KMS-11 (cell line): ENCODE results near the gene CA14.

Experiments used
- H2AFZ ChIP-seq: fragments of 200-600 bp; sonication (generic); 2 replicates; pipeline ENCODE4 v1.6.1; 2016; ENCODE audit warnings: antibody characterized with exemption, mixed run types, low read depth
- H3K27ac ChIP-seq: fragments of 200-600 bp; sonication (generic); 2 replicates; pipeline ENCODE4 v1.6.1; 2016; ENCODE audit warnings: mild to moderate bottlenecking, mixed run types
- H3K27me3 ChIP-seq: fragments of 200-600 bp; sonication (generic); 2 replicates; pipeline ENCODE4 v1.6.1; 2017; ENCODE audit warnings: mild to moderate bottlenecking, low read depth, mixed run types, moderate library complexity; ENCODE audit not compliant: insufficient read depth
- H3K36me3 ChIP-seq: fragments of 200-600 bp; sonication (generic); 2 replicates; pipeline ENCODE4 v1.6.1; 2017; ENCODE audit warnings: mild to moderate bottlenecking, mixed run types; ENCODE audit not compliant: insufficient read depth
- H3K4me1 ChIP-seq: fragments of 200-600 bp; sonication (generic); 2 replicates; pipeline ENCODE4 v1.6.1; 2016; ENCODE audit warnings: mild to moderate bottlenecking, low read depth, mixed run types; ENCODE audit not compliant: poor library complexity, severe bottlenecking
- H3K4me2 ChIP-seq: fragments of 200-600 bp; sonication (generic); 2 replicates; pipeline ENCODE4 v1.7.0; 2016; ENCODE audit warnings: mild to moderate bottlenecking, mixed run types
- H3K4me3 ChIP-seq: fragments of 200-600 bp; sonication (generic); IDR thresholded peaks from 2 replicates; pipeline ENCODE4 v1.6.1; 2017; ENCODE audit warnings: low read depth, low read length, mixed read lengths; ENCODE audit not compliant: insufficient read depth
- H3K79me2 ChIP-seq: fragments of 200-600 bp; sonication (generic); 2 replicates; pipeline ENCODE4 v1.6.1; 2016; ENCODE audit warnings: low read depth, mixed run types; ENCODE audit not compliant: insufficient read depth
- H3K9ac ChIP-seq: fragments of 200-600 bp; sonication (generic); 2 replicates; pipeline ENCODE4 v1.6.1; 2016; ENCODE audit warnings: mild to moderate bottlenecking, mixed run types
- H4K20me1 ChIP-seq: fragments of 200-600 bp; sonication (generic); 2 replicates; pipeline ENCODE4 v1.6.1; 2016; ENCODE audit warnings: mild to moderate bottlenecking, mixed run types; ENCODE audit not compliant: insufficient read depth
- TF ChIP-seq, protein P1 (sequence below): fragments of 200-600 bp; sonication (generic); conservative IDR thresholded peaks from 2 replicates; pipeline ENCODE4 v1.6.1; 2017; ENCODE audit warnings: low read depth, mild to moderate bottlenecking, antibody characterized with exemption, low read length, moderate library complexity, mixed read lengths

The CA14 gene

GRCh38 chr1:150259758-150260669 is 2.4 kb downstream of the CA14 start:
- Histone ChIP-seq H3K4me1 (peaks cover 13% of the 10 kb centered on the region), H3K4me3 (no peak overlapping the region), H4K20me1 (no peaks in the 10 kb centered on the region), H3K36me3 (no peaks in the 10 kb centered on the region), H3K79me2 (no peaks in the 10 kb centered on the region), H3K9ac (no peak overlapping the region), H3K27ac (no peak overlapping the region), H3K27me3 (peaks cover 17% of the 10 kb centered on the region), H2AFZ (no peak overlapping the region), H3K4me2 (no peak overlapping the region)
- TF ChIP-seq, protein P1, sequence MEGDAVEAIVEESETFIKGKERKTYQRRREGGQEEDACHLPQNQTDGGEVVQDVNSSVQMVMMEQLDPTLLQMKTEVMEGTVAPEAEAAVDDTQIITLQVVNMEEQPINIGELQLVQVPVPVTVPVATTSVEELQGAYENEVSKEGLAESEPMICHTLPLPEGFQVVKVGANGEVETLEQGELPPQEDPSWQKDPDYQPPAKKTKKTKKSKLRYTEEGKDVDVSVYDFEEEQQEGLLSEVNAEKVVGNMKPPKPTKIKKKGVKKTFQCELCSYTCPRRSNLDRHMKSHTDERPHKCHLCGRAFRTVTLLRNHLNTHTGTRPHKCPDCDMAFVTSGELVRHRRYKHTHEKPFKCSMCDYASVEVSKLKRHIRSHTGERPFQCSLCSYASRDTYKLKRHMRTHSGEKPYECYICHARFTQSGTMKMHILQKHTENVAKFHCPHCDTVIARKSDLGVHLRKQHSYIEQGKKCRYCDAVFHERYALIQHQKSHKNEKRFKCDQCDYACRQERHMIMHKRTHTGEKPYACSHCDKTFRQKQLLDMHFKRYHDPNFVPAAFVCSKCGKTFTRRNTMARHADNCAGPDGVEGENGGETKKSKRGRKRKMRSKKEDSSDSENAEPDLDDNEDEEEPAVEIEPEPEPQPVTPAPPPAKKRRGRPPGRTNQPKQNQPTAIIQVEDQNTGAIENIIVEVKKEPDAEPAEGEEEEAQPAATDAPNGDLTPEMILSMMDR, result no peak

- Histone ChIP-seq H3K4me3 (no peak overlapping the region), H3K27me3 (peaks cover 17% of the 10 kb centered on the region), H3K27ac (no peak overlapping the region), H4K20me1 (no peaks in the 10 kb centered on the region), H3K4me2 (no peak overlapping the region), H3K36me3 (peaks cover 8% of the 10 kb centered on the region; the same call in 1 of the 2 replicates), H3K4me1 (peaks cover 1% of the 10 kb centered on the region), H3K9ac (no peak overlapping the region), H3K79me2 (no peaks in the 10 kb centered on the region), H2AFZ (no peak overlapping the region)
- TF ChIP-seq, protein P1, result no peak
Observed at GRCh38 chr1:150261367-150261766, 3.8 kb downstream of the CA14 start.

DNA sequence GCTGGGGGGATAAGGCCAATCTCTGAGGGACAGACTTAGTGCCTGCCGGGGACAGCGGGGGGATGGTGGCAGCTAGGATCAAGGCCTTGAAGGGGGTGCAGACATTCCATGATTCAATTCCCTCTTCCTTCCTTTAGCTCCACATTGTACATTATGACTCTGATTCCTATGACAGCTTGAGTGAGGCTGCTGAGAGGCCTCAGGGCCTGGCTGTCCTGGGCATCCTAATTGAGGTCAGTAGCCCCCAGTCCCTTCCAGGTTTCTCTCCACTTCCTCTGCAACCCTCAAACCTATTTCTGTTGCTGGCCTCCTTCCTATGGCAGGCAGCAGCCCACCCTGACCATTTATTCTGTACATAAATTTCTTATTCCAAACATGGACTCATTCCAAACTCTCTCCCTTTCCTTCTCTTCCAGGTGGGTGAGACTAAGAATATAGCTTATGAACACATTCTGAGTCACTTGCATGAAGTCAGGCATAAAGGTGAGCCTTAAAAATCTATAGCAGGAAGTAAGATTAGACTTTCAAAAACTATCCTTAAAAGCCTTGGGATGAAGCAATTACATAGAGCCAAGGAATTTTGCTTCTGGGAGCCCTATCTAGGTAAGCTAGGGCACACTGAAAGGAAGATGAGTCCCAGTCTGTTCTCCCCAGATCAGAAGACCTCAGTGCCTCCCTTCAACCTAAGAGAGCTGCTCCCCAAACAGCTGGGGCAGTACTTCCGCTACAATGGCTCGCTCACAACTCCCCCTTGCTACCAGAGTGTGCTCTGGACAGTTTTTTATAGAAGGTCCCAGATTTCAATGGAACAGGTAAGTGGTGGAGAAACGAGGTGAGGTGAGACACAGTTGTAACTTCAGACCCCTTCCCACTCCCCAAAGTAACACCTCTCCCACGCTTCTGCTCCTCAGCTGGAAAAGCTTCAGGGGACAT is 5.1 kb downstream of the CA14 start:
- Histone ChIP-seq H3K4me2 (no peak overlapping the region), H3K36me3 (peaks cover 8% of the 10 kb centered on the region; the same call in 1 of the 2 replicates), H3K9ac (no peak overlapping the region), H3K27me3 (peaks cover 17% of the 10 kb centered on the region), H4K20me1 (no peaks in the 10 kb centered on the region), H3K79me2 (peaks cover 11% of the 10 kb centered on the region), H3K4me1 (peaks cover 9% of the 10 kb centered on the region), H3K4me3 (no peak overlapping the region), H3K27ac (no peak overlapping the region), H2AFZ (no peak overlapping the region)
- TF ChIP-seq, protein P1, result no peak

GRCh38 chr1:150263549-150263948 is 6.0 kb downstream of the CA14 start:
- H4K20me1 ChIP-seq, result no peaks in the 10 kb centered on the region
- peaks cover 8% of the 10 kb centered on the region; the same call in 1 of the 2 replicates for H3K36me3 ChIP-seq
- H3K9ac ChIP-seq, result no peak overlapping the region
- TF ChIP-seq, protein P1, result no peak
- H3K27ac ChIP-seq, result no peak overlapping the region
- H3K4me3 ChIP-seq, result no peak overlapping the region
- peaks cover 12% of the 10 kb centered on the region for H3K4me1 ChIP-seq
- H3K4me2 ChIP-seq, result no peak overlapping the region
- no peak overlapping the region for H2AFZ ChIP-seq
- H3K79me2 ChIP-seq, result peaks cover 20% of the 10 kb centered on the region
- peaks cover 10% of the 10 kb centered on the region; the same call in 1 of the 2 replicates for H3K27me3 ChIP-seq
